ENCODE measurements around the gene UBE2L3. TPM values are rescaled to one million over a fixed set of nuclear protein-coding genes. Genes with fewer than 3 reads are reported as not detected.
"Not testable (repeated sequence)": the region's sequence is repeated elsewhere in the genome, so short reads cannot be mapped to it uniquely, and the experiment has no call there.

Gene UBE2L3
- polyA plus RNA-seq, 3 donors, result 52.3 to 60.0 (median 56.5) TPM

- DNase-seq, result no peak
These were observed 27.4 kb downstream of the UBE2L3 start for GRCh38 chr22:21594865-21595452.

DNA sequence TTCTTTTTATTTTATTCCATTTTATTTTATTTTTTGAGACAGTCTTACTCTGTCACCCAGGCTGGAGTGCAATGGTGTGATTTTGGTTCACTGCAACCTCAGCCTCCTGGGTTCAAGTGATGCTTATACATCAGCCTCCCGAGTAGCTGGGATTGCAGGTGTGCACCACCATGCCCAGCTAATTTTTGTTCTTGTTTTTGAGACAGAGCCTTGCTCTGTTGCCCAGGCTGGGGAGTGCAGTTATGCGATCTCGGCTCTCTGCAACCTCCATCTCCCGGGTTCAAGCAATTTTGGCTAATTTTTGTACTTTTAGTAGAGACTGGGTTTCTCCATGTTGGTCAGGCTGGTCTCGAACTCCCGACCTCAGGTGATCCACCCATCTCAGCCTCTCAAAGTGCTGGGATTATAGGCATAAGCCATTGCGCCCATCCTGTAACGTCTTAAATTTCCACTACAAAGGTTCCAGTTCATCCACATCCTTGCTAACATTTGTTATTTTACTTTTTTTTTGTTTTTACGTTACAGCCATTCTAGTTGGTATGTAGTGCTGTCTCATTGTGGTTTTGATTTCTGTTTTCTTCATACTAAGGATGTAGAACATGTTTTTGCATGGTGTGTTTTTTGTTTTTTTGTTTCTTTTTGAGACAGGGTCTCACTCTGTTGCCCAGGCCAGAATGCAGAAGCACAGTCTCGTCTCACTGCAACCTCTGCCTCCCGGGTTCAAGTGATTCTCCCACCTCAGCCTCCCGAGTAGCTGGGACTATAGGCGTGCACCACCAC is 29.0 kb downstream of the UBE2L3 start:
- not testable (repeated sequence) for DNase-seq

DNA sequence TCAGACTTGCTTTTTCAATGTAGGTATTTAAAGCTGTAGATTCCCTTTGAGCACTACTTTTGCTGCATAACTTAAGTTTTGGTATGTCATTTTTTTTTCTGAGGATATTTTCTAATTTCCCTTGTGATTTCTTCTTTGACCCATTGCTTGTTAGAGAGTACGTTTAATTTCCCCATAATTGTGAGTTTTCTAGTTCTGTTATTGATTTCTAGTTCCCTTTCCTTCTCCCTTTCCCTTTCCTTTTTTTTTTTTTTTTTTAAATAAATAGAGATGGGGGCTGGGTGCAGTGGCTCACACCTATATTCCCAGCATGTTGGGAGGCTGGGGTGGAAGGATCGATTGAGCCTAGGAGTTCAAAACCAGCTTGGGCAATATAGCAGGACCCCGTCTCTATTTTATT is 30.8 kb downstream of the UBE2L3 start:
- no peak for DNase-seq

GRCh38 chr22:21599053-21599893 is 31.8 kb downstream of the UBE2L3 start:
- no peak for DNase-seq

- DNase-seq, result no peak
These were observed 35.1 kb downstream of the UBE2L3 start for GRCh38 chr22:21602579-21602978.

- no peak for DNase-seq
These were observed 36.5 kb downstream of the UBE2L3 start for GRCh38 chr22:21603973-21604372.

- no peak for DNase-seq
These were observed 38.5 kb downstream of the UBE2L3 start for GRCh38 chr22:21605887-21606564.

- no peak for DNase-seq
These were observed 39.3 kb downstream of the UBE2L3 start for GRCh38 chr22:21606775-21607174.

DNA sequence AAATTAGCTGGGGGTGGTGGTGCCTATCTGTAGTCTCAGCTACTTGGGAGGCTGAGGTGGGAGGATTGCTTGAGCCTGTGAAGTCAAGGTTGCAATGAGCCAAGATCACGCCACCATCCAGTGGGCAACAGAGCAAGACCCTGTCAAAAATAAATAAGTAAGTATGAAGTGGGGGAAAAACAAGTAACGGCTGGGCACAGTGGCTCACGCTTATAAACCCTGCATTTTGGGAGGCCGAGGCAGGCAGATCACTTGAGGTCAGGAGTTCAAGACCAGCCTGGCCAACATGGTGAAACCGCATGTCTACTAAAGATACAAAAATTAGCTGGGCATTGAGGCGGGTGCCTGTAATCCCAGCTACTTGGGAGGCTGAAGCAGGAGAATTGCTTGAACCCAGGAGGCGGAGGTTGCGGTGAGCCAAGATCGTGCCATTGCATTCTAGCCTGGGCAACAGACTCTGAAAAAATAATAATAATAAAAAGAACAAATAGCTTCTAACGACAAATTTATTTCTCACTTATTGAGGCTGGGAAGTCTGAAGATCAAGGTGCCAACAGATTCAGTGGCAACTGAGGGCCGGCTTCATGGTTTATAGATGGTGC is 42.1 kb downstream of the UBE2L3 start:
- DNase-seq, result not testable (repeated sequence)

- DNase-seq, result no peak
These were observed 43.9 kb downstream of the UBE2L3 start for GRCh38 chr22:21611210-21611977.

- no peak for DNase-seq
These were observed 45.3 kb downstream of the UBE2L3 start for GRCh38 chr22:21612858-21613257.

DNA sequence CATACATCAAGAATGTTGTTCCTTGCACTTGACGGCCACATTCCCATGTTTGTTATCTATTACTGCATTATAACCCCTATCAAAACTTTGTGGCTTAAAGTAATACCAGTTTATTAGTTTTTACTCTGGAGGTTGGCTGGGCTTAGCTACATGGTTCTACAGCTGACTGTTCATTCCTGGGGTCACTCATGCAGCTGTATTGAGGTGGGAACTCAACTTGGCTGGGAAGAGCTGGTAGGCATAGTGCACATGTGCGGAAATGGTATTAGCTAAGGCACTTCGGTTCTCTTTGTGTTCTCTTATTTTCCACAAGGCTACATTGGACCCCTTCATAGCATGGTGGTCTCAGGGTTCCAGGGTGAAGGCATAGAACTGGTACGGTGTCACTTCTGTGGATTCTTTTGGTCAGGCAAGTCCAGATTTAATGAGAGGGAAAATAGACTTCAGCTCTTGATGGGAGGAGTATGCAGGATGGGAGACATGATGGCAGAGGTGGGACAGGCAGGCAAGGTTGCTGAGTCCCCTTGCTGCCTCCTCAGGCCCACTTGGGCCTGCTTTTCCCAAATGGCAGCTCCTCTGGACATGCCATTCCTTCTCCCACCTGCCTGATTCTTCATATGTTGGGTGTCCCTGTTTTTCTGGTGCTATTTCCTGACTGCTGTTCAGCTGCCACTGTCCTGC is 46.2 kb downstream of the UBE2L3 start:
- DNase-seq, result no peak

DNA sequence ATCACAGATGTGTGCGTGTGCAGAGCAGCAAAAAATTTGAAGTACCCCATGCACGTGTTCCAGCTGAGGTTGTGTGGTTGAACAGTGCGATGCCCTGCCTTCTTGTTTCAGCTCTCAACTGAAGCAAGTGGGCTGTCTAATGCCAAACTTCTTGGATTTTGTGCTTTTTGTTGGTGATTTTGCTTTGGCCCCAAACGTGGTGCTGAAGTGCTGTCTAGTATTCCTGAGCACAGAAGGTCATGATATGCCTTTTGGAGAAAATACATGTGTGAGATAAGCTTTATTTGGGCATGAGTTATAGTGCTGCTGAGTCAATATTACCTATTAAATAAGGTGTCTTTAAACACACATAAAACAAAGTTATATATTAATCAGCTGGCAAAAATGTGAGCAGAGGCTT is 48.2 kb downstream of the UBE2L3 start:
- DNase-seq, result no peak

- not testable (repeated sequence) for DNase-seq
These were observed 49.8 kb downstream of the UBE2L3 start for GRCh38 chr22:21617337-21617736.

DNA sequence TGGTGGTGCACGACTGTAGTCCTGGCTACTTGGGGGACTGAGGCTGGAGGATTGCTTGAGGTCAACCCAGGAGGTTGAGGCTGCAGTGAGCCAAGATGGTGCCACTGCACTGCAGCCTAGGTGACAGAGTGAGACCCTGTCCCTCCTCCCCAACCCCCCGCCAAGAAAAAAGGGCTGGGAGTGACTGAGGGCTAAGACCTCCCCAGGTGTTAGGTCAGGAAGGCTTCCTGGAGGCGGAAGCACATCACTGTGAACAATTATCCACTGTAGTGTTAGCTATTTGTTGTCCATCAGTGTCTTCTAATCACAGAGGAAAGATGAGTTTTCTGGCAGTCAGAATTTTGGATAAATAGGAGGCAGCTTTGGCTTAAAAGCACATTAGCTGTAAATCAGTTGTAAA is 53.5 kb downstream of the UBE2L3 start:
- DNase-seq, result no peak

DNA sequence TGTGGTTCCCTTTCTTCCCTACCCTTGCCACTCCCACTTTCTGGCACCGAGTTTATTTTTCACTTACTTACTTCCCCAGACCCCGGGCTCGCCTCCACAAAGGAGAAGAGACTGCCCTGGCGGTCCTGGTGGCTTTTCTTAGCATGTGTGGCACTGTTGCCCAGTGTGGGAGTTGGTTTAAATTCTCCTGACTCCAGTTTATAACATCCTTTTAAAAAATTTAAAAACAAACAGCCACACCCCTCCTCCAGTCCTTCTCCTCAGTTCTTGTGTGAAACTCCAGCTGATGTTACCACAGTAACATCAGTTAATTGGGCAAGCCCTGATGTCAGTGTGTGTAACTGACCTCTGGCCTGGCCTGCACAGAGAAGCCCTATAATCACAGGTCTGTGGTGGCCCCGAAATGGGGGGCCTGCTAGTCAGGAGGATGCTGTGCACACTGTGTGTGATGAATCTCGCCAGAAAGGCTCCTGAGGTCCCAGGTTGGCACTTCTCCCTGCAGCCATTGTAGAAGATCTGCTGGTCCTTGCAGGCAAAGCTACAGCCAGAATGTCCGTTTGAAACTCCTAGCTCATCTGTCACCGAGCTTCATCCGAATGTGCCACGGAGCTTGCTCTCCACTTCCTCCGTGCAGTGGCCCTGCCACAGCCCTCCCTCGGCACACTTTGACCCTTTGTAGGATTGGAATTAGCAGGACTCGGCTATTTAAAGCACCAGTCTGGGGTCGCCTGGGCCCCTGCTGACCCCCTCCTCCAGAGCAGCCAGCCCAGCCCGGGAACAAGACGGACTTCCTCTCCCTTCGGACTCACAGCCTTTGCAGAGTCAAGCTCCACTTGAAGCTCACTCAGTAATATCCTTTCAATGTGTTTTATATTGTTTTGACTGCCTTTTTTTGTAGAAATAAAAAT is 54.8 kb downstream of the UBE2L3 start:
- DNase-seq, result no peak

DNA sequence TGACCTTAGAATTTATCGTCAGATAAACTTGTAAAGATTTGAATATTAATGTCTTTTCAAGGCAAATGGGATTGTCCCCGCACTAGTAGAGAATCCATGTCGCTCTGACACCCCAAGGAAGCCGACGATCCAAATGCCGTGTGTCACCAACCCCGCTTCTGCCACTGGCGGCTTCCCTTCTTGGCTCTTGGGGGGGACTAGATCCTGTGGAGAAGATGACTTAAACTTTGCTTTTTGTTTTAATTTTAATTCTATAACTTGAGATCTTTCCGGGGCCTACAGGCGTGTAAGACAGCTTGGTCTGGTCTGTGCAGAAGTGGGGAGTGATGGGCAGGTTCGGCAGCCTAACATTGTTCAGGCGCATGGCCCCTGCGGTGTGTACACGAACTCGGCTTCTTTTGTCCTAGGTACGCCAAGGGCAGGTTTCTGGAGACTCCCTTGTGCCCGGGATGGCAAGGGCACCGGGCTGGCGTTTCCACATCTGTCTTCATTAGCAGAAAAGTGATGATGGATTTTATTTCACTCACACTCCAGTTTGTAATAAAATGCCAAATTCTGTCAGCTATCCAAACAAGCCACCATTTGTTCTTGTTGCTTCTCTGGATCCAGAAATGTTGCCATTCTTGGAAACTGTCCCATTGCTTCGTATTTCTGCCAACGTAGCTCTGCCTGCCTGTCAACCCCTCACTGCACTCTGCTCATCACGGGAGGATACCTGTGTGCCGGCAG is 55.6 kb downstream of the UBE2L3 start:
- DNase-seq, result no peak

- DNase-seq, result no peak
These were observed 56.1 kb downstream of the UBE2L3 start for GRCh38 chr22:21623648-21623970.
